ENCODE data around the gene CLASRP. TPM values are rescaled to one million over a fixed set of nuclear protein-coding genes. Genes with fewer than 3 reads are reported as not detected.

Gene CLASRP
- total RNA-seq, 1 donor from 2014 or later, result 19.2 TPM

- TF ChIP-seq, protein P1, sequence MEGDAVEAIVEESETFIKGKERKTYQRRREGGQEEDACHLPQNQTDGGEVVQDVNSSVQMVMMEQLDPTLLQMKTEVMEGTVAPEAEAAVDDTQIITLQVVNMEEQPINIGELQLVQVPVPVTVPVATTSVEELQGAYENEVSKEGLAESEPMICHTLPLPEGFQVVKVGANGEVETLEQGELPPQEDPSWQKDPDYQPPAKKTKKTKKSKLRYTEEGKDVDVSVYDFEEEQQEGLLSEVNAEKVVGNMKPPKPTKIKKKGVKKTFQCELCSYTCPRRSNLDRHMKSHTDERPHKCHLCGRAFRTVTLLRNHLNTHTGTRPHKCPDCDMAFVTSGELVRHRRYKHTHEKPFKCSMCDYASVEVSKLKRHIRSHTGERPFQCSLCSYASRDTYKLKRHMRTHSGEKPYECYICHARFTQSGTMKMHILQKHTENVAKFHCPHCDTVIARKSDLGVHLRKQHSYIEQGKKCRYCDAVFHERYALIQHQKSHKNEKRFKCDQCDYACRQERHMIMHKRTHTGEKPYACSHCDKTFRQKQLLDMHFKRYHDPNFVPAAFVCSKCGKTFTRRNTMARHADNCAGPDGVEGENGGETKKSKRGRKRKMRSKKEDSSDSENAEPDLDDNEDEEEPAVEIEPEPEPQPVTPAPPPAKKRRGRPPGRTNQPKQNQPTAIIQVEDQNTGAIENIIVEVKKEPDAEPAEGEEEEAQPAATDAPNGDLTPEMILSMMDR (IDR thresholded peaks at IDR 0.05; ENCODE audit: insufficient read depth, low read length, severe bottlenecking), result no peak
- FAIRE-seq, result no peak
- no peak for DNase-seq (ENCODE audit: low read depth)
- Histone ChIP-seq H3K4me3 (ENCODE audit: low read depth, low read length) (no peak overlapping the region), H3K27me3 (ENCODE audit: control insufficient read depth, insufficient read depth, low read length) (no peaks in the 10 kb centered on the region), H3K36me3 (ENCODE audit: control insufficient read depth, insufficient read depth, low read length) (peaks cover 3% of the 10 kb centered on the region)
Observed at GRCh38 chr19:45025264-45025663, 13.6 kb upstream of the CLASRP start.

DNA sequence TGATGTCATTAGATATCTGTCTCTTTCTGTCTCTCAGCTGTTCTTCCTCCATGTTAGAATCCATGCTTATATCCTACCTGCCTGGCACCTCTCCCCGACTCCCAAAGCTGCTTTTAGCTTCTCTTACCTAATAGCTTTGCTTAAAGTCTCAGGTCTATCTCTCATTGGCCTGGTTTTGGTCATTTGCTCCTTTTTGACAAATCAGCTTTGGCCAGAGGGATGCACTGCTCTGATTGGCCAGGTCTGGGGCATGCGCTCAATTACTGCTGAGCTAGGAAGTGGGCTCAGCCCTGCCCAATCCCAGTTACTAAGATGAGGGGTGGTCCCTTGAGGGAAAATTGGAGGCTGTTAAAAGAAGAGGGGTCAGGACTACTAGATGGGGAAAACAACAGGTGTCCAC lies 11.5 kb upstream of the CLASRP start:
- FAIRE-seq, result no peak
- DNase-seq (ENCODE audit: low read depth), result no peak
- H3K4me3 ChIP-seq (ENCODE audit: low read depth, low read length), result no peak overlapping the region
- TF ChIP-seq, protein P1 (IDR thresholded peaks at IDR 0.05; ENCODE audit: insufficient read depth, low read length, severe bottlenecking), result no peak
- H3K27me3 ChIP-seq (ENCODE audit: control insufficient read depth, insufficient read depth, low read length), result no peaks in the 10 kb centered on the region
- peaks cover 2% of the 10 kb centered on the region for H3K36me3 ChIP-seq (ENCODE audit: control insufficient read depth, insufficient read depth, low read length)

- Histone ChIP-seq H3K4me3 (ENCODE audit: low read depth, low read length) (no peak overlapping the region), H3K36me3 (ENCODE audit: control insufficient read depth, insufficient read depth, low read length) (peaks cover 9% of the 10 kb centered on the region), H3K27me3 (ENCODE audit: control insufficient read depth, insufficient read depth, low read length) (no peaks in the 10 kb centered on the region)
- TF ChIP-seq, protein P1 (IDR thresholded peaks at IDR 0.05; ENCODE audit: insufficient read depth, low read length, severe bottlenecking), result no peak
- DNase-seq (ENCODE audit: low read depth) (no peak), FAIRE-seq (no peak)
Observed at GRCh38 chr19:45030825-45031224, 8.0 kb upstream of the CLASRP start.

DNA sequence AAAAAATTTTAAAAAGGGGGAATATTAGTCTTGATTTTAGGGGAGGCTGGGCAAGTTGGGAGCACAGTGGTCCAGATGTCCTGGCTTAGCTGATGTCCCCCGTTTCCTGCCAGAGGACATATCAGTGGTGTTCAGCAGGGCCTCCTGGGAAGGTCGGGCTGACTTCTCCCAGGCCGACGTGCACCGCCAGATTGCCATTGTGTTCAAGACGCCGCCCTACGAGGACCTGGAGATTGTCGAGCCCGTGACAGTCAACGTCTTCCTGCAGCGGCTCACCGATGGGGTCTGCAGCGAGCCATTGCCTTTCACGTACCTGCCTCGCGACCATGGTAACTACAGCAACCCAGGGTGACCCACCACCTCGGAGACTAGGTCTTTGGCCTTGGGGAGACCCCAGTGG lies 6.4 kb upstream of the CLASRP start:
- FAIRE-seq (no peak), DNase-seq (ENCODE audit: low read depth) (no peak)
- H3K4me3 ChIP-seq (ENCODE audit: low read depth, low read length), result no peak overlapping the region
- H3K27me3 ChIP-seq (ENCODE audit: control insufficient read depth, insufficient read depth, low read length), result no peaks in the 10 kb centered on the region
- TF ChIP-seq, protein P1 (IDR thresholded peaks at IDR 0.05; ENCODE audit: insufficient read depth, low read length, severe bottlenecking), result no peak
- peaks cover 11% of the 10 kb centered on the region for H3K36me3 ChIP-seq (ENCODE audit: control insufficient read depth, insufficient read depth, low read length)

- Histone ChIP-seq H3K4me3 (ENCODE audit: low read depth, low read length) (no peak overlapping the region), H3K27me3 (ENCODE audit: control insufficient read depth, insufficient read depth, low read length) (no peaks in the 10 kb centered on the region), H3K36me3 (ENCODE audit: control insufficient read depth, insufficient read depth, low read length) (peaks cover 18% of the 10 kb centered on the region)
- DNase-seq (ENCODE audit: low read depth) (no peak), FAIRE-seq (no peak)
- TF ChIP-seq, protein P1 (IDR thresholded peaks at IDR 0.05; ENCODE audit: insufficient read depth, low read length, severe bottlenecking), result no peak
Observed at GRCh38 chr19:45035755-45036154, 3.1 kb upstream of the CLASRP start.

- no peak for FAIRE-seq
- TF ChIP-seq, protein P1 (IDR thresholded peaks at IDR 0.05; ENCODE audit: insufficient read depth, low read length, severe bottlenecking), result no peak
Observed at GRCh38 chr19:45037393-45038169, 1.3 kb upstream of the CLASRP start.

More at GRCh38 chr19:45037393-45038169, 1.3 kb upstream of the CLASRP start:
- no peak for DNase-seq (ENCODE audit: low read depth)
- Histone ChIP-seq H3K4me3 (ENCODE audit: low read depth, low read length) (no peak overlapping the region), H3K36me3 (ENCODE audit: control insufficient read depth, insufficient read depth, low read length) (peaks cover 17% of the 10 kb centered on the region), H3K27me3 (ENCODE audit: control insufficient read depth, insufficient read depth, low read length) (no peaks in the 10 kb centered on the region)
